Measurements from ENCODE around the gene DMD.
"Not testable (repeated sequence)": the region's sequence is repeated elsewhere in the genome, so short reads cannot be mapped to it uniquely, and the experiment has no call there.

The DMD gene

DNA sequence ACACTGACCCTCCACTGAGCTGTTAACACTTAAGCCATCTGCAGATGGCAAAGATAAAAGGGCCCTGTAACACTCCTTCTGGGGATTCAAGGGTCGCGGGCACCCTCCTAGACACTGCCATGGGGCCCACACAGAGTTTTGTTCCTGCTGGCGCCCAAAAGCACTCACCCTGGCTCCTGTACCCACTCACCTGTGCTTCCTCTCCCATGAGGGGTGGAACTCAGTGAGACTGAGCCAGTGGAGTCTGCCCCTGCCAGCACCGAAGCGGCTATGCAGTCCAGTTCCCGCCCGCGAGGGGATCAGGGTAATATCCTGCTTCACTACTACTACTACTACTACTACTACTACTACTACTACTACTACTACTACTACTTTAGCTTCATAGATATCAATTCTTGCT lies 1827.4 kb downstream of the DMD start:
- no peak for DNase-seq

- not testable (repeated sequence) for DNase-seq
These were observed 1832.4 kb downstream of the DMD start for GRCh38 chrX:31378973-31379372.

- DNase-seq: not testable (repeated sequence)
These were observed 1833.5 kb downstream of the DMD start for GRCh38 chrX:31377821-31378220.

- DNase-seq: no peak
These were observed 1834.8 kb downstream of the DMD start for GRCh38 chrX:31376408-31377022.

- DNase-seq: no peak
These were observed 1836.6 kb downstream of the DMD start for GRCh38 chrX:31374786-31375185.

DNA sequence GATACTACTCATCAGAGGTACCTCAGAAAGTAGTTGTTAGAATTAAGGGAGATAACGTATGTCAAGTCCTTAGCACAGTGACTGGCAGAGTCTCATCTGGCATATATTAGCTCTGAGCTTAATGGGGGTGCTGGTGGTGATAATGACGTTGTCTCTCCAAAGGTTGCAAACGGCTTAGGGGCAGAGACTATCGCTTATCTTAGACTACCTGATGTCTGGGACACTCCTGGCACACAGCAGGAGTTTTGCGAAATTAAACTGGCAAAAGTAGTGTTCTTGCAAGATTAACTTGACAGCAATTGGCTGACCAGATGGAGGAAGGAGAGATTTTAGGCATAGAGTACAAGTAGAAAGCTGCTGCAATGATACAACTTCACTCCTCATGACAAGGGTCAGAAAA lies 1839.4 kb downstream of the DMD start:
- no peak for DNase-seq

GRCh38 chrX:31367816-31368215 lies 1843.5 kb downstream of the DMD start:
- DNase-seq: no peak

GRCh38 chrX:31366041-31366440 lies 1845.3 kb downstream of the DMD start:
- DNase-seq: no peak

DNA sequence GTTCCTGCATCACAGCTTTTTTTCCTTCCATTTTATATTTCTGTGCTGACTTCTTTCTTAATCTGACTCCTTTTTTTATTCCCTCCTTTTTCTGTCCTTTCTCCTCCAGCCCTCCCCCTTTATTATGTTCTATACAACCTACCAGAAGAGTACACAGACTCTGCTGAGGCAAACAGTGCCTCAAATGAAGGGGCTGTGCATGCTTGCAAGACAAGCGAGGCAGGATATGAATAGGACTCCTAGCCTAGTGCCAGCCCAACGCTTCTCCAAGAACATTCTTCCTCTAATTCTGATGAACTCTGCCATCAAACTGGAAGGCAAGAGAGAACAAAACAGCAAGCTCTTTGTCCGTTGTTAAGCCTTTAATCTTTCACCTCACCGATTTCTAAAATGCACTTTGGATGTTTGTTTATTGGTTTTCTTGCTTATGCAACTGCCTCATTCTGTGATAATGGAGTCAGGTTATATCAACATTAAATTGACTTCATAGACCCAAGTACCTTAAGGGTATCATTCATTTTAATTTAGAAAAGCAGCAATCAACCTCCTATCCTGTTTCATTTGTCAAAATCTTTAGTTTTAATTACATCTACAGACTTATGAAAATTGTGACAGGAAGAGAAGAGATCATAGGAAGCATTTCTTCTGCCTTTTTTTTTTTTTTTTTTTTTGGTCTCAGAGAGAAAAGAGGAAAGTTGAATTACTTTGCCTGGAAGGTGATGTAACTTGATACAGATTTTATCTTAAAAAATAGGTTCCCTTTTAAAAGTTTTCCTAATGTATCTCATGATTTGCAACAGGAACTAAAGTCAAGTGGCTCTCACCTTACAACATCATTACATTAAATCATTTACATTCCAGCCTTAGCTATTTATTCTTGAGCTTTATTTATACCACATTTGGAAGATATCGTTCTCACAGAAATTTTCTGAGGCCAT lies 1854.8 kb downstream of the DMD start:
- no peak for DNase-seq

- DNase-seq: no peak
These were observed 1856.0 kb downstream of the DMD start for GRCh38 chrX:31355206-31355955.

DNA sequence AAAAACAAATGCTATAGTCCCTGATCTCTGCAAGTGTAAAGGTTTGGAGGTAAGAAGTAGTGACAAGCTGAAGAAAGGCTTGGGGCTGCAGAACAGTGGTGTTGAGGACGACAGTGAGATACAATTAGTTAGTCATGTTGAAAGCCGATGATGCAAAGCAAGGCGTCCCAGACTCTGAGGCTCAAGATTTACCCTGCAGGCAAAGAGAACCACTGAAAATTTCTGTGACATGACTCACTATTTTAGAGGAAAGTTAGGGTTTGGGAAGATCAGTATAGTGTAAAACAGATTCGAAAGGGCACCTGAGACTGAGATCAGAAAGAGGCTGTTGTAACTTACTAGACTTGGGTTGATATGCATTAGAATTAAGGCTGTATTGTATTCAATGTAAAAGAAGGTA lies 1858.3 kb downstream of the DMD start:
- no peak for DNase-seq

- no peak for DNase-seq
These were observed 1860.6 kb downstream of the DMD start for GRCh38 chrX:31350808-31351074.

DNA sequence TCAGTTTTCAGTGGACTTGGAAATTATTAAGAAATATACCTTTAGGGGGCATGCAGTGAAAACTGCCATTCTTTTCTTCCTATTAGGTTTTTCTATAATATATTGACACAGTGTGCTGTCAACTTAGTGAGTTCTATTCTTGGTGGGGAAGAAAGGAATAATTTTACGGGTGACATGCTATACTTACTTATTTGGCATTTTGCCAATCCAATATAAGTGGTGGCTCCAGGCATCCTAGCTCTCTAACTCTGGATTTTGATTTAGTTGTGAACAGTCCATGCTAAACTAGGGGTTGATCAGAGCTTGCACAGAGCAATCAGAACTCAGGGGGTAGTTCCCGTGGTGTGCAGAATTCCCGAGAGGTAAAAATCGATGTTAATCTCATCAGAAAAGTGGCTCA lies 1861.8 kb downstream of the DMD start:
- DNase-seq: no peak

GRCh38 chrX:31340587-31340986 lies 1870.8 kb downstream of the DMD start:
- DNase-seq: no peak

DNA sequence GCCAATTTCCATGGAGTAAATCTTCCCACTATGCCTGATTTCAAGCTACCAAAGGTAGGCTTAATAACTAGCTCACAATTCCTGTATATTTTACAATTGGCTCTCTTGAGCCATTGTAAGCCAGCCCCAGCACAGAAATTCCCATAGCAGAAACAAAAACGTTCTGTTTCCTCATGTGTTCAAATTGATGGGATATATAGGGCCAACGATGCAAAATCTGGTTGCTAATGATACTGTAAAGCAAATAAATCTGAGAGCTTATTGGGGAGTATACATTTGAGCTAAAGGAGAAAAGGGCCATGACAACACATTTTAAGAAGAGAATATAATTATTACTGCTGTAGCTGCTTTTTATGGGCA lies 1872.4 kb downstream of the DMD start:
- no peak for DNase-seq

- no peak for DNase-seq
These were observed 1874.0 kb downstream of the DMD start for GRCh38 chrX:31337332-31337731.

GRCh38 chrX:31336419-31336818 lies 1874.9 kb downstream of the DMD start:
- DNase-seq: no peak

DNA sequence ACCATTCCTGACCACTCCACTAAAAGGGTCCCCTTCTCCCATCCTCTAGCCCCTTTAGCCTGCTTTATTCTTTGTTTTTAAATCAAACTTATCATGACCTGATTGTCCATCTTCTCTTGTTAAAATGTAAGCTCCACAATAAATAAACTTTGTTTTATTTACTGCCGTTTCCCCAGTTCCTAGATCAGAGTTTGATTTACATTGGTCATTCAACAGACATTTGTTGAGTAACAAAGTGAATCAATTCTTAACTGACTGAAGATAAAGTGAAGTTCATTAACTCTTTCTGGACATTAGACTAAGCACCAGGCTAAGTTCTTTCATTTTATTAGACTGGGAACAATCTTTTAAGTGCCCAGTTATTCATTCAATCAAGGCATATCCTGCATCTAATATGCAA lies 1876.4 kb downstream of the DMD start:
- no peak for DNase-seq

GRCh38 chrX:31333165-31333831 lies 1878.1 kb downstream of the DMD start:
- DNase-seq: no peak

- no peak for DNase-seq
These were observed 1879.4 kb downstream of the DMD start for GRCh38 chrX:31331928-31332327.

DNA sequence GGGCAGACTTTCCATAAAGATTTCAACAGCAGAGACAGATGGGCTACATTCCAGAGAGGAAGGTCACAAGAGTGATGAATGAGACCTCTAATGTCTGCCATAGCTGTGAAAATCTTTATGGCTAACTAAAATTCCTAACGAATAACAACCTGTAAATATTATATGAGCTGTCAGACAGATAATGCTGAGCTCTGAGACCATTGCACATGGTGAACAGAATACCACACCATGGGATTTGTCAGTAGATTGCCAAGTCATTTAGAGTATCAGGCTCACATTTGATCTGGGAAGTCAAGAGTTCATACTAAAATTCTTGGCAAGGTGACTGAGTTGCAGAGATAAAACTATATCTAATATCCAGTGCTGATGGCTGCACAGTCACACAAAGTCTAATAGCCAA lies 1880.3 kb downstream of the DMD start:
- DNase-seq: no peak

GRCh38 chrX:31329298-31329697 lies 1882.1 kb downstream of the DMD start:
- DNase-seq: no peak

- peak; percentile 24 to 73 for DNase-seq
These were observed 1887.7 kb downstream of the DMD start for GRCh38 chrX:31323658-31324057.

All from NCI-H2081 (cell line).